ENCODE results near the gene FBRSL1.

GRCh38 chr12:132455565-132455964 is 34.4 kb upstream of the FBRSL1 start:
- TF ChIP-seq CTCF (IDR thresholded peaks at IDR 0.05) (no peak), POLR2A (IDR thresholded peaks at IDR 0.05) (no peak)

Measured in heart left ventricle (tissue), 13 donors.